ENCODE data around the gene CAMK1G. TPM values are rescaled to one million over a fixed set of nuclear protein-coding genes. Genes with fewer than 3 reads are reported as not detected.
A peak's percentile ranks its signal among the peaks of the same experiment; 100 is the strongest.

Gene CAMK1G
- total and polyA plus RNA-seq, 9 of the 15 experiments (the other 6 are each of a cell fraction or from before 2014, with no cell fraction given): not detected

GRCh38 chr1:209645574-209646452, 62.3 kb downstream of the CAMK1G start (continued):
- TF ChIP-seq NRF1 (conservative IDR thresholded peaks at IDR 0.05 in 1 of 2, IDR thresholded peaks at IDR 0.05 in 1 of 2): peak; percentile 86 to 88
- no peak for TF ChIP-seq CBX8 (IDR thresholded peaks at IDR 0.05; ENCODE audit: borderline replicate concordance, extremely low read depth, low read depth, low read length, poor library complexity, severe bottlenecking)
- no peak for TF ChIP-seq GTF2E2 (tag; IDR thresholded peaks at IDR 0.05)
- no peak for TF ChIP-seq ZNF316 (IDR thresholded peaks at IDR 0.05)
- 0 out of 2 replicates have a peak, but pooled peaks have one; percentile 38 for TF ChIP-seq ZBTB17 (CRISPR knock-in tag; IDR thresholded peaks at IDR 0.05)
- no peak for TF ChIP-seq MCM7 (IDR thresholded peaks at IDR 0.05)
- no peak for TF ChIP-seq SP2 (IDR thresholded peaks at IDR 0.05; ENCODE audit: extremely low read depth, low read depth, low read length, poor library complexity, severe bottlenecking)
- peak; percentile 18; the same call in 1 of the 2 replicates for TF ChIP-seq DDX20 (tag; IDR thresholded peaks at IDR 0.05; ENCODE audit: low read depth)
- TF ChIP-seq ZBTB40 (IDR thresholded peaks at IDR 0.05): 0 out of 2 replicates have a peak, but pooled peaks have one; percentile 27
- no peak for TF ChIP-seq ZBTB40 (CRISPR knock-in tag; IDR thresholded peaks at IDR 0.05)
- no peak for TF ChIP-seq USF2 (CRISPR knock-in tag; IDR thresholded peaks at IDR 0.05)
- TF ChIP-seq POLR3G (IDR thresholded peaks at IDR 0.05; ENCODE audit: extremely low read depth, insufficient read length, insufficient replicate concordance): no peak
- peak; percentile 78 for TF ChIP-seq NFIC (IDR thresholded peaks at IDR 0.05)
- no peak for TF ChIP-seq ATF1 (CRISPR knock-in tag; IDR thresholded peaks at IDR 0.05)
- peak; percentile 40; the same call in 1 of the 2 replicates for TF ChIP-seq ATF1 (tag; IDR thresholded peaks at IDR 0.05)
- 0 out of 2 replicates have a peak, but pooled peaks have one; percentile 31 for TF ChIP-seq ZNF311 (CRISPR knock-in tag; IDR thresholded peaks at IDR 0.05)
- TF ChIP-seq MLX (CRISPR knock-in tag; conservative IDR thresholded peaks at IDR 0.05): no peak
